ENCODE data around the gene RRM2.
A peak's percentile ranks its signal among the peaks of the same experiment; 100 is the strongest.

RRM2 gene

GRCh38 chr2:10122500-10123280 lies at the start of gene RRM2:
Gene RRM2 (plus strand): TSS chr2:10122739. CDS start chr2:10122799, 60 bp downstream.
- Histone ChIP-seq H3K4me1 (ENCODE audit: control insufficient read depth, insufficient read depth, low read length) (0 out of 2 replicates have a peak, but pooled peaks cover 6% of the 10 kb centered on the region), H3K27me3 (ENCODE audit: control insufficient read depth, insufficient read depth, low read length) (no peaks in the 10 kb centered on the region), H3K36me3 (ENCODE audit: control insufficient read depth, insufficient read depth, low read length) (peaks cover 43% of the 10 kb centered on the region), H3K27ac (ENCODE audit: low read depth, low read length) (peak within 1 kb of the TSS; percentile 99), H3K9ac (ENCODE audit: low read depth, low read length) (peak within 1 kb of the TSS; percentile 87), H3K4me3 (ENCODE audit: low read depth, low read length) (peak within 1 kb of the TSS; percentile 85), H3K9me3 (ENCODE audit: control insufficient read depth, insufficient read depth, low read length) (no peaks in the 10 kb centered on the region)

DNA sequence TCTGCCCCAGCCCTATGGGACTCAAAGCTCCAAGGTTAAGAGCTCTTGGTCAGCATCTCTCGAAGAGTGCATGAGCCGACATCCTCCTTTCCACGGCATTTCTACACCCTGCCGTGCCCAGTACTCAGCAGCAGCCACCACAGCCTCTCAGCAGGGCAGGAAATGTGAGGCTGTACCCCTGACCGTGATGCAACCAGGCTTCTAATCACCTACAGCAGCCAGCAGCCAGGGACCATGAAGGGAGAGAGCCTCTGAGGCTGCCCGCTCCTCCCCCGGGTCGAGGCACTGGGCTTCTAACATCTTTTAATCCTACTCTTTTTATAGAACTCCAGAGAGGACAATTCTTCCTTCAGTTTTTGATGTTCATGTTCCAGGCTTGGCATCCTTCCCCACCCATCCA lies 48.8 kb upstream of the RRM2 start:
- Histone ChIP-seq H3K9ac (ENCODE audit: low read depth, low read length) (no peak overlapping the region), H3K27me3 (ENCODE audit: control insufficient read depth, insufficient read depth, low read length) (peaks cover 30% of the 10 kb centered on the region), H3K27ac (ENCODE audit: low read depth, low read length) (no peak overlapping the region), H3K4me1 (ENCODE audit: control insufficient read depth, insufficient read depth, low read length) (peaks cover 11% of the 10 kb centered on the region), H3K36me3 (ENCODE audit: control insufficient read depth, insufficient read depth, low read length) (no peaks in the 10 kb centered on the region), H3K4me3 (ENCODE audit: low read depth, low read length) (no peak overlapping the region), H3K9me3 (ENCODE audit: control insufficient read depth, insufficient read depth, low read length) (no peaks in the 10 kb centered on the region)

DNA sequence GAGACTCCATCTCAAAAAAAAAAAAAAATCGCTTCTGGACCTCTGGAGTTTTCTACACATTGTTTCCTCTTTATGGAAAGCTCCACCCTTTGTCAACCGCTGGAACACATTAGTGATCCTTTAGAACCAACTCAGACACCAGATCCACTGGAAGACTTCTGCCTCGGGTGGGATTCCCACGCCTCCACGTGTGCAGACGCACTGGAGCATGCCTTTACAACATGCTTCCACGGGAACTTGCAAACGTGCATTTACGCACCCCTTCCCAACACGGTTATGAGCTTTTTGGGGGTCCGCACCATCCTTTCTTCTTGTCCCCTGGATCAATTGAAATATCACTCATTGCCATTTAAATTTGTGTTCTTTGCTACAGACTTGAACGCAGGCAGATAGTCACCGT lies 47.4 kb upstream of the RRM2 start:
- no peak overlapping the region for H3K4me3 ChIP-seq (ENCODE audit: low read depth, low read length)
- no peak overlapping the region for H3K27ac ChIP-seq (ENCODE audit: low read depth, low read length)
- peaks cover 38% of the 10 kb centered on the region for H3K27me3 ChIP-seq (ENCODE audit: control insufficient read depth, insufficient read depth, low read length)
- H3K9ac ChIP-seq (ENCODE audit: low read depth, low read length): no peak overlapping the region
- no peaks in the 10 kb centered on the region for H3K36me3 ChIP-seq (ENCODE audit: control insufficient read depth, insufficient read depth, low read length)
- peaks cover 16% of the 10 kb centered on the region for H3K4me1 ChIP-seq (ENCODE audit: control insufficient read depth, insufficient read depth, low read length)
- no peaks in the 10 kb centered on the region for H3K9me3 ChIP-seq (ENCODE audit: control insufficient read depth, insufficient read depth, low read length)

DNA sequence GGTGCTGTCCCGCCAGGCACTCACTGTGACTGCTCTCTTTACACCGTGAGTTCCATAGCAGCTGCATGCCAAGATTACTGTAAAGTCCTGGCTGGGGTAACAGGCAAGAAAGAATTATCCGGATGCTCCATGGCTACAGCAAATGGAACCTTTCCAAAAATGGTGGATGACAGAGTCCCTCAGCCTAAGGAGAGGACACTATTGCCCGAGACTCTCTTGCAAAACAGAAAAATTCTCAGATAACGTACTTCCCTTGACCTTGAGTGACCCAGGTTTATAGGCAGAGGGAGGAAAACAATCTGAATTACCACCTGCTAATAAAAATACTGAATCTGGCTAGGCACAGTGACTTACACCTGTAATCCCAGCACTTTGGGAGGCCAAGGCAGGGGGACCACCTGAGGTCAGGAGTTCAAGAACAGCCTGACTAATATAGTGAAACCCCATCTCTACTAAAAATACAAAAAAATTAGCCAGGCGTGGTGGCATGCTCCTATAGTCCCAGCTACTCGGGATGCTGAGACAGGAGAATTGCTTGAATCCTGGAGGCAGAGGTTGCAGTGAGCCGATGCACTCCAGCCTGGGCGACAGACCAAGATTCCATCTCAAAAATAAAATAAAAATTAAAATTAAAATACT lies 46.8 kb upstream of the RRM2 start:
- Histone ChIP-seq H3K36me3 (ENCODE audit: control insufficient read depth, insufficient read depth, low read length) (no peaks in the 10 kb centered on the region), H3K27ac (ENCODE audit: low read depth, low read length) (no peak overlapping the region), H3K9me3 (ENCODE audit: control insufficient read depth, insufficient read depth, low read length) (no peaks in the 10 kb centered on the region), H3K27me3 (ENCODE audit: control insufficient read depth, insufficient read depth, low read length) (peaks cover 42% of the 10 kb centered on the region), H3K4me3 (ENCODE audit: low read depth, low read length) (no peak overlapping the region), H3K9ac (ENCODE audit: low read depth, low read length) (no peak overlapping the region), H3K4me1 (ENCODE audit: control insufficient read depth, insufficient read depth, low read length) (peaks cover 16% of the 10 kb centered on the region)

GRCh38 chr2:10076511-10076910 lies 46.0 kb upstream of the RRM2 start:
- H3K27me3 ChIP-seq (ENCODE audit: control insufficient read depth, insufficient read depth, low read length): peaks cover 49% of the 10 kb centered on the region
- H3K4me3 ChIP-seq (ENCODE audit: low read depth, low read length): no peak overlapping the region
- H3K4me1 ChIP-seq (ENCODE audit: control insufficient read depth, insufficient read depth, low read length): peaks cover 16% of the 10 kb centered on the region
- H3K36me3 ChIP-seq (ENCODE audit: control insufficient read depth, insufficient read depth, low read length): no peaks in the 10 kb centered on the region
- no peak overlapping the region for H3K27ac ChIP-seq (ENCODE audit: low read depth, low read length)
- H3K9me3 ChIP-seq (ENCODE audit: control insufficient read depth, insufficient read depth, low read length): no peaks in the 10 kb centered on the region
- H3K9ac ChIP-seq (ENCODE audit: low read depth, low read length): no peak overlapping the region

DNA sequence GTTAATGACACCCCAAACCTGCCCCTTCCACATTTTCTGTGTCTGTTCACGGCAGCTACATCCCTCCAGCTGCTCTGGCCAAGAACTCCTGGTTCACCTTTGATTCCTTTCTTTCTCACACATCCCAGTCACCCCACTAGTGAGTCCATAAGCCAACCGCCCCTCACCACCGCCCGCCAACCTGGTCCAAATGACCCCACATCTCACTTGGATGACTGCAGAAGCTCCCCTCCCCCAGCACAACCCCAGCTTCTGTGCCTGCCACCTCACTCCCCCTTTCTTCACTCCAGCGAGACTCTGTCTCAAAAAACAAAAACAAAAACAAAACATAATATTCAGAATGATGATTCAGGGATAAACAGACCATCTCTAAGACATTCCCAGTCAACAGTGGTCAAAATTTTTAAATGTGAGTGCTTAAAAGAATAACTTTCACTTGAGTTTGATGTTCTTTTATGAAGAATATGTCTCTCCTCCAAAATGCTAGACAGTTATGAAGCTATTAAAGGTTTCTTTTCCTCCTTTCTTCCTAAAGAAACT lies 45.5 kb upstream of the RRM2 start:
- Histone ChIP-seq H3K4me1 (ENCODE audit: control insufficient read depth, insufficient read depth, low read length) (peaks cover 16% of the 10 kb centered on the region), H3K9ac (ENCODE audit: low read depth, low read length) (no peak overlapping the region), H3K9me3 (ENCODE audit: control insufficient read depth, insufficient read depth, low read length) (no peaks in the 10 kb centered on the region), H3K36me3 (ENCODE audit: control insufficient read depth, insufficient read depth, low read length) (no peaks in the 10 kb centered on the region), H3K4me3 (ENCODE audit: low read depth, low read length) (no peak overlapping the region), H3K27ac (ENCODE audit: low read depth, low read length) (no peak overlapping the region), H3K27me3 (ENCODE audit: control insufficient read depth, insufficient read depth, low read length) (peaks cover 49% of the 10 kb centered on the region)

DNA sequence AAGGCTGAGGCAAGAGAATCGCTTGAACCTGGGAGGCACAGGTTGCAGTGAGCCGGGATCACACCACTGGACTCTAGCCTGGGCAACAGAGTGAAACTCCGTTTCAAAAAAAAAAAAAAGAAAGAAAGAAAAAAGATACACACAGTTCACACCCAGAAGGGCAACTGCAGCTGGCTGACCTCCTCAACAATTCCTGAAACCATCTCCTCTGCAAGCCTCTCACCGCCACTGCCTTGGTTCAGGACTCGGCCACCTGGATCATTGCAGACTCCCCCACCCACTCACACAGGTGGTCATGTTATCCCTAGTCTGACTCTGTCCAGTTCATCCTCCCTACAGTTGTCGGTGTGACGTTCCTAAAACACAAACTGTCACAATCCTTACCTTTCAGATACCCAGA lies 44.5 kb upstream of the RRM2 start:
- Histone ChIP-seq H3K9ac (ENCODE audit: low read depth, low read length) (no peak overlapping the region), H3K9me3 (ENCODE audit: control insufficient read depth, insufficient read depth, low read length) (no peaks in the 10 kb centered on the region), H3K36me3 (ENCODE audit: control insufficient read depth, insufficient read depth, low read length) (no peaks in the 10 kb centered on the region), H3K27me3 (ENCODE audit: control insufficient read depth, insufficient read depth, low read length) (peaks cover 52% of the 10 kb centered on the region), H3K27ac (ENCODE audit: low read depth, low read length) (no peak overlapping the region), H3K4me3 (ENCODE audit: low read depth, low read length) (no peak overlapping the region), H3K4me1 (ENCODE audit: control insufficient read depth, insufficient read depth, low read length) (peaks cover 15% of the 10 kb centered on the region)

DNA sequence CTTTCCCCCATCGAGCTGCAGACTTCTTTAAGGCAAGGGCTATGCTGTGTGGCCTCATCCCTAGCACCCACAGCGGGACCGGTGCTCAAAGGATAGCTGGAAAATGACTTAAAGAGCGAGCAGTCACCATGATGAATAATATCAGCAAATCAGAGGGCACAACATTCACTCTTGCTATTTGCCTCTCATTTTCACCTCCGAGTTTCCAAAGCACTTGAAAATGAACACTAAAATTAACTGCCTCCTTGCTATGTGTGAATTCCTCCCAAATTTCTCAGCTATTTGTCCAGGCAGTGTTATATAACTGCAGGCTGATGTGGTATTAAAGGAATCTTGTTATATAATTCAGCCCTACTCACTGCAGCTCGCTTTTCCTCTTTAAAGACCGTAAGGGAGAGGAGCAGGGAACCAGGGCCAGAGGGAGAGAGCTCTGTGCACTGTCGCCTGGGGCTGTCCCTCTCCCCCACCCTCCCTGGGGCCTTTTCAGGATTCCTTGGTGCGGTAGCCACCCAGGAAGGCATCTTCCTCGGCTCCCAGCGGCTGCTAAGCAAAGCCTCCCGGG lies 43.8 kb upstream of the RRM2 start:
- Histone ChIP-seq H3K9me3 (ENCODE audit: control insufficient read depth, insufficient read depth, low read length) (no peaks in the 10 kb centered on the region), H3K4me1 (ENCODE audit: control insufficient read depth, insufficient read depth, low read length) (peaks cover 7% of the 10 kb centered on the region), H3K9ac (ENCODE audit: low read depth, low read length) (no peak overlapping the region), H3K27ac (ENCODE audit: low read depth, low read length) (no peak overlapping the region), H3K4me3 (ENCODE audit: low read depth, low read length) (peak overlapping the region; percentile 62), H3K36me3 (ENCODE audit: control insufficient read depth, insufficient read depth, low read length) (no peaks in the 10 kb centered on the region), H3K27me3 (ENCODE audit: control insufficient read depth, insufficient read depth, low read length) (peaks cover 54% of the 10 kb centered on the region)

- Histone ChIP-seq H3K4me3 (ENCODE audit: low read depth, low read length) (peak overlapping the region; percentile 62), H3K27me3 (ENCODE audit: control insufficient read depth, insufficient read depth, low read length) (peaks cover 54% of the 10 kb centered on the region), H3K27ac (ENCODE audit: low read depth, low read length) (no peak overlapping the region), H3K9ac (ENCODE audit: low read depth, low read length) (no peak overlapping the region), H3K4me1 (ENCODE audit: control insufficient read depth, insufficient read depth, low read length) (peaks cover 7% of the 10 kb centered on the region; the same call in 1 of the 2 replicates), H3K9me3 (ENCODE audit: control insufficient read depth, insufficient read depth, low read length) (no peaks in the 10 kb centered on the region), H3K36me3 (ENCODE audit: control insufficient read depth, insufficient read depth, low read length) (no peaks in the 10 kb centered on the region)
Observed at GRCh38 chr2:10079266-10079869, 43.2 kb upstream of the RRM2 start.

- Histone ChIP-seq H3K36me3 (ENCODE audit: control insufficient read depth, insufficient read depth, low read length) (no peaks in the 10 kb centered on the region), H3K4me1 (ENCODE audit: control insufficient read depth, insufficient read depth, low read length) (peaks cover 7% of the 10 kb centered on the region; the same call in 1 of the 2 replicates), H3K9me3 (ENCODE audit: control insufficient read depth, insufficient read depth, low read length) (no peaks in the 10 kb centered on the region), H3K27me3 (ENCODE audit: control insufficient read depth, insufficient read depth, low read length) (peaks cover 54% of the 10 kb centered on the region), H3K4me3 (ENCODE audit: low read depth, low read length) (peak within 1 kb of the TSS; percentile 62), H3K9ac (ENCODE audit: low read depth, low read length) (no peak within 1 kb of the TSS), H3K27ac (ENCODE audit: low read depth, low read length) (no peak within 1 kb of the TSS)
Observed at GRCh38 chr2:10079870-10080535, 42.5 kb upstream of the RRM2 start, which contains the start of gene CYS1. Gene CYS1 (minus strand): TSS chr2:10080411. CDS start chr2:10080223, 188 bp downstream.
